Endothelial cell of umbilical vein (primary cell): ENCODE data around the gene MRGPRF. TPM values are rescaled to one million over a fixed set of nuclear protein-coding genes. Genes with fewer than 3 reads are reported as not detected.

Source experiments
- BruUV-seq: library from RNA; stranded (reverse); fragments of 400-500 nt; replicated peaks from 2 replicates; lab custom pipeline; 2021; lab: Mats Ljungman, UMichigan
- CTCF ChIA-PET: fragments of 300-600, 350-600 bp; sonication (Branson Sonifier 250); formaldehyde crosslinking; loops from one replicate; lab custom pipeline; 2021; ENCODE audit warnings: antibody characterized with exemption, inconsistent platforms; lab: Charles Lee
- POLR2A ChIA-PET: fragments of 300-600, 350-600 bp; sonication (Branson Sonifier 250); formaldehyde crosslinking; loops from one replicate; lab custom pipeline; 2021; ENCODE audit warnings: antibody characterized with exemption, inconsistent platforms; lab: Charles Lee
- DNase-seq: peaks from one replicate; pipeline ENCODE4 v3.0.0-alpha.2; 2011; ENCODE audit warnings: low read depth, low spot score
- FAIRE-seq: peaks from 2 replicates; lab custom pipeline; 2011; peaks lifted over from hg19 to GRCh38; lab: Jason Lieb, UNC
- H2AFZ ChIP-seq: 2 replicates; pipeline ENCODE4 v1.6.0; 2012; ENCODE audit warnings: low read depth, low read length, control low read depth, inconsistent platforms
- H3K27ac ChIP-seq: 2 replicates; pipeline ENCODE4 v1.5.1; 2011; ENCODE audit warnings: low read depth, mild to moderate bottlenecking, control low read depth, low read length, moderate library complexity; ENCODE audit not compliant: insufficient read depth
- H3K27me3 ChIP-seq, 2 experiments: 2 replicates each; pipeline versions ENCODE4 v1.6.0 to v1.6.1; 2011; ENCODE audit warnings: low read length in 2 of 2, mixed read lengths in 1 of 2; ENCODE audit not compliant: control insufficient read depth in 2 of 2, insufficient read depth in 2 of 2
- H3K36me3 ChIP-seq, 2 experiments: 2 replicates in 1 of 2; 3 replicates in 1 of 2; pipeline ENCODE4 v1.5.1; 2011; ENCODE audit warnings: low read length in 2 of 2, mild to moderate bottlenecking in 1 of 2, moderate library complexity in 1 of 2; ENCODE audit not compliant: control insufficient read depth in 2 of 2, insufficient read depth in 2 of 2; ENCODE audit errors: extremely low read depth in 1 of 2
- H3K4me1 ChIP-seq: 3 replicates; pipeline ENCODE4 v1.5.1; 2011; ENCODE audit warnings: mild to moderate bottlenecking, low read length; ENCODE audit not compliant: control insufficient read depth, insufficient read depth; ENCODE audit errors: extremely low read depth
- H3K4me2 ChIP-seq: 2 replicates; pipeline ENCODE4 v1.6.1; 2011; ENCODE audit warnings: low read length, control low read depth, mixed read lengths; ENCODE audit not compliant: insufficient read depth
- H3K4me3 ChIP-seq, 3 experiments: fragments of 200-600 bp in 1 of 3; sonication (generic), shearing (Covaris generic) in 1 of 3; replicated peaks in 1 of 3; 2 replicates each; pipeline ENCODE4 v1.5.1; 2011 to 2016; ENCODE audit warnings: control low read depth in 3 of 3, low read length in 3 of 3, mild to moderate bottlenecking in 2 of 3, inconsistent platforms in 1 of 3, low read depth in 1 of 3, moderate library complexity in 1 of 3; ENCODE audit not compliant: insufficient read depth in 1 of 3
- H3K79me2 ChIP-seq: 2 replicates; pipeline ENCODE4 v1.6.0; 2012; ENCODE audit warnings: low read length, inconsistent platforms; ENCODE audit not compliant: control insufficient read depth, insufficient read depth
- H3K9ac ChIP-seq: replicated peaks from 2 replicates; pipeline ENCODE3; 2011; ENCODE audit warnings: low read length, control low read depth; ENCODE audit not compliant: insufficient read depth; ENCODE audit errors: extremely low read depth
- H3K9me1 ChIP-seq: replicated peaks from 3 replicates; pipeline ENCODE4 v1.6.0; 2011; ENCODE audit warnings: mild to moderate bottlenecking, low read length; ENCODE audit not compliant: control insufficient read depth, insufficient read depth; ENCODE audit errors: extremely low read depth
- H3K9me3 ChIP-seq: replicated peaks from 2 replicates; pipeline ENCODE4 v1.5.1; 2012; ENCODE audit warnings: low read length, inconsistent platforms; ENCODE audit not compliant: control insufficient read depth, insufficient read depth
- H4K20me1 ChIP-seq: replicated peaks from 2 replicates; pipeline ENCODE3; 2011; ENCODE audit warnings: mild to moderate bottlenecking, low read length; ENCODE audit not compliant: control insufficient read depth, insufficient read depth; ENCODE audit errors: extremely low read depth
- EZH2 ChIP-seq: IDR thresholded peaks from 2 replicates; pipeline ENCODE4 v1.6.1; 2012; ENCODE audit warnings: borderline replicate concordance, low read depth, mild to moderate bottlenecking, moderate library complexity, low read length, inconsistent platforms; ENCODE audit not compliant: severe bottlenecking
- FOS ChIP-seq: IDR thresholded peaks from 2 replicates; pipeline ENCODE4 v1.6.1; 2011; ENCODE audit warnings: mild to moderate bottlenecking, low read length, moderate library complexity, borderline replicate concordance; ENCODE audit not compliant: insufficient read depth
- GATA2 ChIP-seq: IDR thresholded peaks from 2 replicates; pipeline ENCODE4 v1.7.0; 2011; ENCODE audit warnings: low read depth, mild to moderate bottlenecking, moderate library complexity, mixed read lengths, low read length; ENCODE audit not compliant: insufficient read length, insufficient read depth
- JUN ChIP-seq: IDR thresholded peaks from 2 replicates; pipeline ENCODE4 v1.6.1; 2011; ENCODE audit warnings: borderline replicate concordance, low read depth; ENCODE audit not compliant: insufficient read length, insufficient read depth
- MYC ChIP-seq: IDR thresholded peaks from one replicate; pipeline ENCODE4 v1.6.1; 2011; ENCODE audit warnings: mild to moderate bottlenecking, low read depth, low read length
- POLR2A ChIP-seq: IDR thresholded peaks from 2 replicates; pipeline ENCODE4 v1.6.1; 2012; ENCODE audit warnings: low read depth, mild to moderate bottlenecking, control low read depth, low read length
- POLR2AphosphoS5 ChIP-seq: IDR thresholded peaks from 2 replicates; pipeline ENCODE4 v1.6.1; 2012; ENCODE audit warnings: low read depth, mild to moderate bottlenecking, control low read depth, low read length, moderate library complexity; ENCODE audit not compliant: insufficient read depth
- dilution Hi-C: fragments of 300-500 bp; cut with MboI; formaldehyde crosslinking; loops from one replicate; pipeline ENCODE4 v1.15.0; 2019; ENCODE audit warnings: low sequenced_read_pairs; ENCODE audit not compliant: extremely low pct_ligation_motif_present
- intact Hi-C: fragments of 100-400 bp; cut with micrococcal nuclease; formaldehyde crosslinking; loops from one replicate; pipeline ENCODE4 v1.10.0; 2022
- polyA plus RNA-seq, 4 experiments: library from polyadenylated mRNA; depleted of rRNA in 3 of 4; stranded (reverse) in 3 of 4; unstranded in 1 of 4; fragments of >200 nt; gene quantifications; 2 replicates each; pipeline versions ENCODE4 v1.2.1 to v1.2.3, GENCODE V29; 2011 to 2012; ENCODE audit warnings: missing spikeins in 1 of 4
- total RNA-seq: library from RNA; stranded (reverse); gene quantifications from 2 replicates; pipeline ENCODE4 v1.2.3, GENCODE V29; 2021
- TF ChIP-seq, protein P1 (sequence below), 2 donors: IDR thresholded peaks; 1 replicate in 1 of 2; 2 replicates in 1 of 2; pipeline ENCODE4 v1.5.1; 2011; ENCODE audit warnings: low read length in 2 of 2, mild to moderate bottlenecking in 2 of 2, moderate library complexity in 2 of 2, control low read depth in 1 of 2, inconsistent platforms in 1 of 2, low read depth in 1 of 2; ENCODE audit not compliant: insufficient read depth in 1 of 2; ENCODE audit errors: extremely low read depth in 1 of 2
- TF ChIP-seq, protein P2 (sequence below): IDR thresholded peaks from 2 replicates; pipeline ENCODE4 v1.6.1; 2011; ENCODE audit not compliant: insufficient read depth, insufficient read length

Gene MRGPRF
- total and polyA plus RNA-seq, 2 donors (not counting 3 experiments of a cell fraction or from before 2014, with no cell fraction given): not detected

DNA sequence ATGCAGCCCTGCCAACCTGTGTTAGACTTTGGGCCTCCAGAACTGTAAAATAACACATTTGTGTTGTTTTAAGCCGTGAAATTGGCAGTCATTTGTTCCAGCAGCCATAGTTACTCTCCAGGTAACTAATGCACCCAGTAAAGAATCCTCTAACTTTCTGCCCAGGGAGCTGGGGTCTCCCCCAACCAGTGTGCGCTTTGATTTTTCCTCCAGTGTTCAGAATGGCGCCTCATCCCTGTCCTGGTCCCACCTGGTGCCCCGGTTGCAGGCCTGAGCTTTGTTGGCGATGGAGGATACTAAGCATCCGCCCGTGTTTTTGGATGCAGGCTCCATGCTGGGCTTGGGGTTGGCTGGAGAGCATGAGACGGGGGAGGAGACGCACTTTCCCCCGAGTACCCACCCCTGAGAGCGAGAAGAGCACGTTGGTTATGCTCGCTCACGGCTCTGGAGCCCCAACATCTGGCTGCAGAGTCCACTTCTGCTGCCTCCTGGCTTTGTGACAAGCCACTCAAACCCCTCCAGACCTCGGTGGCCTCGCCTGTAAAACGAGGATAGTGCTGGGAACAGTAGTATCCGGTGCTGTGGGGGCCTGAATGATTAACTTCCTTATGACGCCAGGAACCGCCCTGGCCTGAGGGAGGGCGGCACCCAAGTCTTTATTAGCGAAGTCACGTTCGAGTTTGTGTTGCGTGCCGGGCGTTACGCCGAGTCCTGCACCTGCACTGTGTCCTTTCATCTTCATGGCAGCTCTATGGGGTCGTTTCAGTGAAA, 58.0 kb downstream of the MRGPRF start:
- intact Hi-C loops (loop anchor here (5.0 kb wide), 2 partner anchors 128 to 132 kb away; no protein-coding TSS in a partner anchor), dilution Hi-C loops (no loop called here)
- Histone ChIP-seq H3K4me2 (peak overlapping the region; percentile 1), H3K9me3 (no peaks in the 10 kb centered on the region), H3K27ac (no peak overlapping the region), H3K36me3 (no peaks in the 10 kb centered on the region), H2AFZ (peak overlapping the region; percentile 77), H3K4me3 (no peak overlapping the region), H3K27me3 (no peaks in the 10 kb centered on the region), H4K20me1 (no peaks in the 10 kb centered on the region), H3K79me2 (no peaks in the 10 kb centered on the region), H3K9me1 (no peaks in the 10 kb centered on the region), H3K9ac (no peak overlapping the region), H3K4me1 (peaks cover 8% of the 10 kb centered on the region)
- FAIRE-seq (peak; percentile 76), DNase-seq (peak; percentile 48)
- TF ChIP-seq, protein P1, sequence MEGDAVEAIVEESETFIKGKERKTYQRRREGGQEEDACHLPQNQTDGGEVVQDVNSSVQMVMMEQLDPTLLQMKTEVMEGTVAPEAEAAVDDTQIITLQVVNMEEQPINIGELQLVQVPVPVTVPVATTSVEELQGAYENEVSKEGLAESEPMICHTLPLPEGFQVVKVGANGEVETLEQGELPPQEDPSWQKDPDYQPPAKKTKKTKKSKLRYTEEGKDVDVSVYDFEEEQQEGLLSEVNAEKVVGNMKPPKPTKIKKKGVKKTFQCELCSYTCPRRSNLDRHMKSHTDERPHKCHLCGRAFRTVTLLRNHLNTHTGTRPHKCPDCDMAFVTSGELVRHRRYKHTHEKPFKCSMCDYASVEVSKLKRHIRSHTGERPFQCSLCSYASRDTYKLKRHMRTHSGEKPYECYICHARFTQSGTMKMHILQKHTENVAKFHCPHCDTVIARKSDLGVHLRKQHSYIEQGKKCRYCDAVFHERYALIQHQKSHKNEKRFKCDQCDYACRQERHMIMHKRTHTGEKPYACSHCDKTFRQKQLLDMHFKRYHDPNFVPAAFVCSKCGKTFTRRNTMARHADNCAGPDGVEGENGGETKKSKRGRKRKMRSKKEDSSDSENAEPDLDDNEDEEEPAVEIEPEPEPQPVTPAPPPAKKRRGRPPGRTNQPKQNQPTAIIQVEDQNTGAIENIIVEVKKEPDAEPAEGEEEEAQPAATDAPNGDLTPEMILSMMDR (IDR thresholded peaks at IDR 0.05; ENCODE audit: extremely low read depth in 1 of 2, insufficient read depth in 1 of 2, low read depth in 1 of 2, low read length in 2 of 2): no peak
- no peak for TF ChIP-seq GATA2
- no peak for TF ChIP-seq MYC
- TF ChIP-seq, protein P2, sequence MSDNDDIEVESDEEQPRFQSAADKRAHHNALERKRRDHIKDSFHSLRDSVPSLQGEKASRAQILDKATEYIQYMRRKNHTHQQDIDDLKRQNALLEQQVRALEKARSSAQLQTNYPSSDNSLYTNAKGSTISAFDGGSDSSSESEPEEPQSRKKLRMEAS: no peak
- no peak for TF ChIP-seq POLR2AphosphoS5
- no peak for TF ChIP-seq JUN
- no peak for TF ChIP-seq EZH2
- TF ChIP-seq POLR2A: no peak
- TF ChIP-seq FOS: no peak
- ChIA-PET POLR2A (interaction anchor here (0.6 kb wide), 1 partner anchor 81 kb away, joined by 3 read pairs; no protein-coding TSS in a partner anchor), CTCF (interaction anchor here (1.0 to 1.3 kb wide), 2 partner anchors 46 to 105 kb away, joined by 3 read pairs; no protein-coding TSS in a partner anchor)
- BruUV-seq: no TSS peak

Other genes starting within 250 kb of the MRGPRF start
- 52.1 and 62.1 TPM in 2 replicates for gene CPT1A, start 171.3 kb downstream of the MRGPRF start, total RNA-seq
- gene CPT1A, start 171.3 kb downstream of the MRGPRF start, polyA plus RNA-seq: 20.1 and 26.3 TPM in 2 replicates
- gene MRPL21, start 109.4 kb downstream of the MRGPRF start, total RNA-seq: 52.2 and 65.1 TPM in 2 replicates
- 65.5 and 69.1 TPM in 2 replicates for gene MRPL21, start 109.4 kb downstream of the MRGPRF start, polyA plus RNA-seq
- gene IGHMBP2, start 109.4 kb downstream of the MRGPRF start, total RNA-seq: 23.5 and 25.1 TPM in 2 replicates
- 10.9 and 12.8 TPM in 2 replicates for gene IGHMBP2, start 109.4 kb downstream of the MRGPRF start, polyA plus RNA-seq
- not detected in 2 replicates for gene MRGPRD, start 32.3 kb downstream of the MRGPRF start, total RNA-seq
- not detected in 2 replicates for gene MRGPRD, start 32.3 kb downstream of the MRGPRF start, polyA plus RNA-seq
- 13.4 and 15.2 TPM in 2 replicates for gene TPCN2, start 35.7 kb upstream of the MRGPRF start, total RNA-seq
- gene TPCN2, start 35.7 kb upstream of the MRGPRF start, polyA plus RNA-seq: 9.2 and 10.3 TPM in 2 replicates
- gene SMIM38, start 142.7 kb upstream of the MRGPRF start, total RNA-seq: not detected in 2 replicates
- 0.03 TPM in 2 replicates for gene SMIM38, start 142.7 kb upstream of the MRGPRF start, polyA plus RNA-seq